HepG2 (cell line): Measurements from ENCODE around the gene ACSM2B. TPM values are rescaled to one million over a fixed set of nuclear protein-coding genes. Genes with fewer than 3 reads are reported as not detected.

ENCODE experiments used
- CBX1 ChIP-seq: IDR thresholded peaks from one replicate; pipeline ENCODE4 v1.6.1; 2016; ENCODE audit warnings: antibody characterized with exemption, low read depth
- DMAP1 ChIP-seq: IDR thresholded peaks from 2 replicates; pipeline ENCODE4 v1.6.1; 2016
- DNMT3B ChIP-seq: conservative IDR thresholded peaks from 2 replicates; pipeline ENCODE4 v1.6.1; 2016; ENCODE audit warnings: missing biosample characterization, control low read depth
- HNF4A ChIP-seq: sonication (generic); formaldehyde crosslinking; IDR thresholded peaks from 2 replicates; pipeline ENCODE4 v1.4.0; 2020; ENCODE audit warnings: missing genetic modification reagents
- IRF2 ChIP-seq: IDR thresholded peaks from 2 replicates; pipeline ENCODE4 v1.6.1; 2018; ENCODE audit warnings: missing genetic modification reagents, missing compliant biosample characterization
- KLF11 ChIP-seq: IDR thresholded peaks from 2 replicates; pipeline ENCODE4 v1.6.1; 2016; ENCODE audit warnings: missing compliant biosample characterization
- MIER2 ChIP-seq: IDR thresholded peaks from 2 replicates; pipeline ENCODE4 v1.6.1; 2016; ENCODE audit warnings: missing biosample characterization, missing genetic modification reagents
- MTA1 ChIP-seq: sonication (generic); formaldehyde crosslinking; IDR thresholded peaks from 2 replicates; pipeline ENCODE4 v1.4.0; 2020; ENCODE audit warnings: missing genetic modification reagents, mild to moderate bottlenecking, borderline replicate concordance
- PITX1 ChIP-seq: sonication (generic); formaldehyde crosslinking; IDR thresholded peaks from 2 replicates; pipeline ENCODE4 v1.5.1; 2020; ENCODE audit warnings: mild to moderate bottlenecking, missing genetic modification reagents
- RBAK ChIP-seq: sonication (generic); formaldehyde crosslinking; IDR thresholded peaks from 2 replicates; pipeline ENCODE4 v1.5.1; 2020; ENCODE audit warnings: mild to moderate bottlenecking, missing genetic modification reagents
- SSRP1 ChIP-seq: IDR thresholded peaks from 2 replicates; pipeline ENCODE4 v1.6.1; 2016; ENCODE audit warnings: control low read depth
- ZC3H13 ChIP-seq: sonication (generic); formaldehyde crosslinking; IDR thresholded peaks from 2 replicates; pipeline ENCODE4 v1.8.1; 2023; ENCODE audit warnings: mild to moderate bottlenecking, missing genetic modification reagents, moderate library complexity
- ZFY ChIP-seq: sonication (generic); formaldehyde crosslinking; IDR thresholded peaks from 2 replicates; pipeline ENCODE4 v1.4.0; 2020; ENCODE audit warnings: missing genetic modification reagents
- ZNF20 ChIP-seq: sonication (generic); formaldehyde crosslinking; IDR thresholded peaks from 2 replicates; pipeline ENCODE4 v1.4.0; 2020; ENCODE audit warnings: mild to moderate bottlenecking, moderate library complexity, missing genetic modification reagents
- ZNF256 ChIP-seq: sonication (generic); formaldehyde crosslinking; conservative IDR thresholded peaks from 2 replicates; pipeline ENCODE4 v1.4.0; 2020; ENCODE audit warnings: missing genetic modification reagents
- ZNF441 ChIP-seq: sonication (generic); formaldehyde crosslinking; IDR thresholded peaks from 2 replicates; pipeline ENCODE4 v1.7.0; 2021; ENCODE audit warnings: missing genetic modification reagents, borderline replicate concordance
- ZNF550 ChIP-seq: sonication (generic); formaldehyde crosslinking; IDR thresholded peaks from 2 replicates; pipeline ENCODE4 v1.4.0; 2020; ENCODE audit warnings: mild to moderate bottlenecking, missing genetic modification reagents, borderline replicate concordance
- ZNF883 ChIP-seq: sonication (generic); formaldehyde crosslinking; IDR thresholded peaks from 2 replicates; pipeline ENCODE4 v1.5.1; 2020; ENCODE audit warnings: mild to moderate bottlenecking, missing genetic modification reagents; ENCODE audit errors: not compliant biosample characterization
- polyA plus RNA-seq, 8 experiments: library from polyadenylated mRNA; depleted of rRNA in 3 of 8; stranded (reverse) in 7 of 8; unstranded in 1 of 8; fragments of >200 nt; fragmentation: Illumina TruSeq in 4 of 8; extraction: Trizol in 4 of 8; gene quantifications; 2 replicates each; pipeline versions ENCODE4 v1.2.1 to v1.2.3, GENCODE V29; 2011 to 2016; ENCODE audit warnings: low read depth in 4 of 8, missing spikeins in 1 of 8, mixed read lengths in 1 of 8; ENCODE audit not compliant: insufficient read depth in 1 of 8
- total RNA-seq, 5 experiments: library from RNA; depleted of rRNA; stranded (reverse); fragments of >200 nt; fragmentation: Illumina TruSeq; extraction: Trizol; gene quantifications; 2 replicates each; pipeline ENCODE4 v1.2.3, GENCODE V29; 2016; ENCODE audit warnings: low read depth in 1 of 5
- TF ChIP-seq, protein P1 (sequence below): sonication (generic); formaldehyde crosslinking; IDR thresholded peaks from 2 replicates; pipeline ENCODE4 v1.4.0; 2020; ENCODE audit warnings: missing genetic modification reagents
- TF ChIP-seq, protein P2 (sequence below): sonication (generic); formaldehyde crosslinking; IDR thresholded peaks from 2 replicates; pipeline ENCODE4 v1.5.0; 2020; ENCODE audit warnings: missing genetic modification reagents, mild to moderate bottlenecking, borderline replicate concordance
- TF ChIP-seq, protein P3 (sequence below): sonication (generic); formaldehyde crosslinking; IDR thresholded peaks from 2 replicates; pipeline ENCODE4 v1.4.0; 2020; ENCODE audit warnings: mild to moderate bottlenecking, low read depth, missing genetic modification reagents
- TF ChIP-seq, protein P4 (sequence below): sonication (generic); formaldehyde crosslinking; IDR thresholded peaks from 2 replicates; pipeline ENCODE4 v1.9.0; 2021; ENCODE audit warnings: missing genetic modification reagents, mild to moderate bottlenecking, borderline replicate concordance
- TF ChIP-seq, protein P5 (sequence below): sonication (generic); formaldehyde crosslinking; IDR thresholded peaks from 2 replicates; pipeline ENCODE4 v1.4.0; 2020; ENCODE audit warnings: missing genetic modification reagents

The ACSM2B gene
- total and polyA plus RNA-seq, 2 of the 13 experiments (the other 11 are each of a cell fraction or from before 2014, with no cell fraction given): 22.9 to 34.0 TPM

DNA sequence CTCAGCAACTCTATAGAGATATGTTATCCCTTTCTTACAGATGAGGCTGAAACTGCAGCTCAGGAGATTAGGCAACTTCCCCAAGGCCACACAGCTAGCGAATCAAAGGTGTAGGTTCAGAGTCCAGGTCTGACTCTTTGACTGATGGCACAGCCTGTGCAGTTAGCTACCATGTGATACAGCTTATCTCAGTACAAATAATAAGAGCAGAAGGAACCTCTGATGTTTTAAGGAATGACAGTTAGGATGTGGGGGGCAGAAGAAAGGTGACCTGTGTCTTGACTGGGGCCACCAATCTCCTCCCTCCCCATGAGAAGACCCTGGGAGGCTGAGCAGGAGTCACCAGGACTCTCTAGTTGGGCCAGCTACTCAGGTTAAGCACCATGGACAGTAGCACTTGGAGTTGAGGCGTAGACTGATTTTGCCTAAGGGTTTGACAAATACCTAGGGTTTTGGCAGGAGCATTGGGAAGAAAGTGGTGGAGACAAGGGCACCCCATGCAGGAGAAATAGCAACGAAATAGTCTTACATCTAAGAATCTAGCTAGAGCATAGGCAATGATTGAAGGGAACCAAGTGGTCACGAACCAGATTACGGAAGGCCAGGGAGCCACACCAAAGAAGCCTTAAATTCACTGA is 22.8 kb upstream of the ACSM2B start (continued):
- TF ChIP-seq SSRP1 (CRISPR knock-in tag): peak; percentile 97
- TF ChIP-seq ZNF20 (CRISPR knock-in tag): no peak
- TF ChIP-seq, protein P1, sequence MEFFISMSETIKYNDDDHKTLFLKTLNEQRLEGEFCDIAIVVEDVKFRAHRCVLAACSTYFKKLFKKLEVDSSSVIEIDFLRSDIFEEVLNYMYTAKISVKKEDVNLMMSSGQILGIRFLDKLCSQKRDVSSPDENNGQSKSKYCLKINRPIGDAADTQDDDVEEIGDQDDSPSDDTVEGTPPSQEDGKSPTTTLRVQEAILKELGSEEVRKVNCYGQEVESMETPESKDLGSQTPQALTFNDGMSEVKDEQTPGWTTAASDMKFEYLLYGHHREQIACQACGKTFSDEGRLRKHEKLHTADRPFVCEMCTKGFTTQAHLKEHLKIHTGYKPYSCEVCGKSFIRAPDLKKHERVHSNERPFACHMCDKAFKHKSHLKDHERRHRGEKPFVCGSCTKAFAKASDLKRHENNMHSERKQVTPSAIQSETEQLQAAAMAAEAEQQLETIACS (CRISPR knock-in tag): peak; percentile 13; the same call in 1 of the 2 replicates
- TF ChIP-seq PITX1 (CRISPR knock-in tag): peak; percentile 98
- TF ChIP-seq, protein P2, sequence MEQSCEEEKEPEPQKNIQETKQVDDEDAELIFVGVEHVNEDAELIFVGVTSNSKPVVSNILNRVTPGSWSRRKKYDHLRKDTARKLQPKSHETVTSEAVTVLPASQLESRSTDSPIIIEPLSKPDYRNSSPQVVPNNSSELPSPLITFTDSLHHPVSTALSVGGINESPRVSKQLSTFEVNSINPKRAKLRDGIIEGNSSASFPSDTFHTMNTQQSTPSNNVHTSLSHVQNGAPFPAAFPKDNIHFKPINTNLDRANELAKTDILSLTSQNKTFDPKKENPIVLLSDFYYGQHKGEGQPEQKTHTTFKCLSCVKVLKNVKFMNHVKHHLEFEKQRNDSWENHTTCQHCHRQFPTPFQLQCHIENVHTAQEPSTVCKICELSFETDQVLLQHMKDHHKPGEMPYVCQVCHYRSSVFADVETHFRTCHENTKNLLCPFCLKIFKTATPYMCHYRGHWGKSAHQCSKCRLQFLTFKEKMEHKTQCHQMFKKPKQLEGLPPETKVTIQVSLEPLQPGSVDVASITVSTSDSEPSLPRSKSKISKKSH (CRISPR knock-in tag): peak; percentile 56; the same call in 1 of the 2 replicates
- no peak for TF ChIP-seq ZNF550 (CRISPR knock-in tag)
- TF ChIP-seq, protein P3, sequence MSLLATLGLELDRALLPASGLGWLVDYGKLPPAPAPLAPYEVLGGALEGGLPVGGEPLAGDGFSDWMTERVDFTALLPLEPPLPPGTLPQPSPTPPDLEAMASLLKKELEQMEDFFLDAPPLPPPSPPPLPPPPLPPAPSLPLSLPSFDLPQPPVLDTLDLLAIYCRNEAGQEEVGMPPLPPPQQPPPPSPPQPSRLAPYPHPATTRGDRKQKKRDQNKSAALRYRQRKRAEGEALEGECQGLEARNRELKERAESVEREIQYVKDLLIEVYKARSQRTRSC (CRISPR knock-in tag): 0 out of 2 replicates have a peak, but pooled peaks have one; percentile 94
- TF ChIP-seq MTA1 (CRISPR knock-in tag): peak; percentile 75
- peak; percentile 80 for TF ChIP-seq KLF11 (CRISPR knock-in tag)
- TF ChIP-seq HNF4A (CRISPR knock-in tag): peak; percentile 100
- TF ChIP-seq RBAK (CRISPR knock-in tag): peak; percentile 73
- TF ChIP-seq ZNF441: peak; percentile 55; the same call in 1 of the 2 replicates
- peak; percentile 51 for TF ChIP-seq ZFY
- TF ChIP-seq, protein P4, sequence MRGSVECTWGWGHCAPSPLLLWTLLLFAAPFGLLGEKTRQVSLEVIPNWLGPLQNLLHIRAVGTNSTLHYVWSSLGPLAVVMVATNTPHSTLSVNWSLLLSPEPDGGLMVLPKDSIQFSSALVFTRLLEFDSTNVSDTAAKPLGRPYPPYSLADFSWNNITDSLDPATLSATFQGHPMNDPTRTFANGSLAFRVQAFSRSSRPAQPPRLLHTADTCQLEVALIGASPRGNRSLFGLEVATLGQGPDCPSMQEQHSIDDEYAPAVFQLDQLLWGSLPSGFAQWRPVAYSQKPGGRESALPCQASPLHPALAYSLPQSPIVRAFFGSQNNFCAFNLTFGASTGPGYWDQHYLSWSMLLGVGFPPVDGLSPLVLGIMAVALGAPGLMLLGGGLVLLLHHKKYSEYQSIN: no peak
- TF ChIP-seq IRF2 (CRISPR knock-in tag): peak; percentile 95
- TF ChIP-seq ZNF256 (CRISPR knock-in tag): peak; percentile 89; the same call in 1 of the 2 replicates
- peak; percentile 95; the same call in 1 of the 2 replicates for TF ChIP-seq DNMT3B (CRISPR knock-in tag)
- peak; percentile 99 for TF ChIP-seq MIER2 (CRISPR knock-in tag)
- TF ChIP-seq ZC3H13: 0 out of 2 replicates have a peak, but pooled peaks have one; percentile 46
- TF ChIP-seq, protein P5, sequence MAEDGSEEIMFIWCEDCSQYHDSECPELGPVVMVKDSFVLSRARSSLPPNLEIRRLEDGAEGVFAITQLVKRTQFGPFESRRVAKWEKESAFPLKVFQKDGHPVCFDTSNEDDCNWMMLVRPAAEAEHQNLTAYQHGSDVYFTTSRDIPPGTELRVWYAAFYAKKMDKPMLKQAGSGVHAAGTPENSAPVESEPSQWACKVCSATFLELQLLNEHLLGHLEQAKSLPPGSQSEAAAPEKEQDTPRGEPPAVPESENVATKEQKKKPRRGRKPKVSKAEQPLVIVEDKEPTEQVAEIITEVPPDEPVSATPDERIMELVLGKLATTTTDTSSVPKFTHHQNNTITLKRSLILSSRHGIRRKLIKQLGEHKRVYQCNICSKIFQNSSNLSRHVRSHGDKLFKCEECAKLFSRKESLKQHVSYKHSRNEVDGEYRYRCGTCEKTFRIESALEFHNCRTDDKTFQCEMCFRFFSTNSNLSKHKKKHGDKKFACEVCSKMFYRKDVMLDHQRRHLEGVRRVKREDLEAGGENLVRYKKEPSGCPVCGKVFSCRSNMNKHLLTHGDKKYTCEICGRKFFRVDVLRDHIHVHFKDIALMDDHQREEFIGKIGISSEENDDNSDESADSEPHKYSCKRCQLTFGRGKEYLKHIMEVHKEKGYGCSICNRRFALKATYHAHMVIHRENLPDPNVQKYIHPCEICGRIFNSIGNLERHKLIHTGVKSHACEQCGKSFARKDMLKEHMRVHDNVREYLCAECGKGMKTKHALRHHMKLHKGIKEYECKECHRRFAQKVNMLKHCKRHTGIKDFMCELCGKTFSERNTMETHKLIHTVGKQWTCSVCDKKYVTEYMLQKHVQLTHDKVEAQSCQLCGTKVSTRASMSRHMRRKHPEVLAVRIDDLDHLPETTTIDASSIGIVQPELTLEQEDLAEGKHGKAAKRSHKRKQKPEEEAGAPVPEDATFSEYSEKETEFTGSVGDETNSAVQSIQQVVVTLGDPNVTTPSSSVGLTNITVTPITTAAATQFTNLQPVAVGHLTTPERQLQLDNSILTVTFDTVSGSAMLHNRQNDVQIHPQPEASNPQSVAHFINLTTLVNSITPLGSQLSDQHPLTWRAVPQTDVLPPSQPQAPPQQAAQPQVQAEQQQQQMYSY (CRISPR knock-in tag): peak; percentile 74
- peak; percentile 83; the same call in 1 of the 2 replicates for TF ChIP-seq DMAP1
- peak; percentile 58 for TF ChIP-seq CBX1
- TF ChIP-seq ZNF883: no peak
